GM12878 (cell line): Measurements from ENCODE around the gene CYB5RL. TPM values are rescaled to one million over a fixed set of nuclear protein-coding genes. Genes with fewer than 3 reads are reported as not detected.

Source experiments
- ATF3 ChIP-seq: IDR thresholded peaks from 2 replicates; pipeline ENCODE4 v1.6.1; 2011; ENCODE audit warnings: low read depth, mild to moderate bottlenecking, low read length, moderate library complexity, borderline replicate concordance; ENCODE audit errors: extremely low read depth
- ATF7 ChIP-seq: fragments of 450-650 bp; IDR thresholded peaks from 2 replicates; pipeline ENCODE4 v1.6.1; 2016; ENCODE audit warnings: low read depth, mild to moderate bottlenecking
- CEBPB ChIP-seq, 2 experiments: fragments of 150-350 bp in 1 of 2; IDR thresholded peaks; 2 replicates each; pipeline ENCODE4 v1.6.1; 2012 to 2014; ENCODE audit warnings: low read depth in 2 of 2, low read length in 2 of 2, borderline replicate concordance in 1 of 2, inconsistent platforms in 1 of 2
- CHD2 ChIP-seq: IDR thresholded peaks from 2 replicates; pipeline ENCODE4 v1.6.1; 2011; ENCODE audit warnings: low read depth, low read length, improper control_type of control experiment, borderline replicate concordance
- CREM ChIP-seq: IDR thresholded peaks from 2 replicates; pipeline ENCODE4 v1.6.1; 2014; ENCODE audit warnings: antibody characterized with exemption, low read depth
- MAX ChIP-seq: IDR thresholded peaks from 2 replicates; pipeline ENCODE4 v1.6.1; 2012; ENCODE audit warnings: low read depth, low read length, improper control_type of control experiment
- MEF2B ChIP-seq: fragments of 450-650 bp; IDR thresholded peaks from 2 replicates; pipeline ENCODE4 v1.6.1; 2018; ENCODE audit warnings: mild to moderate bottlenecking, moderate library complexity; ENCODE audit not compliant: partially characterized antibody, poor library complexity, severe bottlenecking
- NFYB ChIP-seq: IDR thresholded peaks from 2 replicates; pipeline ENCODE4 v1.6.1; 2011; ENCODE audit warnings: low read depth, mild to moderate bottlenecking, low read length, improper control_type of control experiment, moderate library complexity; ENCODE audit not compliant: insufficient read depth
- NR2C1 ChIP-seq: fragments of 450-650 bp; IDR thresholded peaks from 2 replicates; pipeline ENCODE4 v1.6.1; 2017; ENCODE audit warnings: antibody characterized with exemption, mild to moderate bottlenecking, moderate library complexity
- PBX3 ChIP-seq: IDR thresholded peaks from 2 replicates; pipeline ENCODE4 v1.6.1; 2011; ENCODE audit warnings: mild to moderate bottlenecking, low read depth, low read length, moderate library complexity; ENCODE audit not compliant: insufficient replicate concordance
- PKNOX1 ChIP-seq: fragments of 450-650 bp; IDR thresholded peaks from 2 replicates; pipeline ENCODE4 v1.6.1; 2016; ENCODE audit warnings: mild to moderate bottlenecking
- RCOR1 ChIP-seq: conservative IDR thresholded peaks from 2 replicates; pipeline ENCODE4 v1.6.1; 2012; ENCODE audit warnings: low read depth, low read length, improper control_type of control experiment
- SIX5 ChIP-seq: IDR thresholded peaks from 2 replicates; pipeline ENCODE4 v1.6.1; 2011; ENCODE audit warnings: mild to moderate bottlenecking, low read depth, low read length, moderate library complexity; ENCODE audit not compliant: severe bottlenecking
- SREBF1 ChIP-seq: IDR thresholded peaks from 2 replicates; pipeline ENCODE4 v1.6.1; 2012; ENCODE audit warnings: mild to moderate bottlenecking, low read length
- ZNF687 ChIP-seq: fragments of 450-650 bp; IDR thresholded peaks from 2 replicates; pipeline ENCODE4 v1.6.1; 2017; ENCODE audit warnings: mild to moderate bottlenecking, moderate library complexity
- polyA plus RNA-seq, 11 experiments: library from polyadenylated mRNA; depleted of rRNA in 4 of 11; unstranded in 6 of 11; stranded (reverse) in 5 of 11; fragments of >200 nt; fragmentation: Nextera tagmentation in 4 of 11; fragmentation: Illumina TruSeq in 1 of 11; extraction: Ambion mirVana in 4 of 11; extraction: Trizol in 1 of 11; gene quantifications; 1 replicate in 1 of 11; 2 replicates in 10 of 11; pipeline versions ENCODE4 v1.2.1 to v1.2.3, GENCODE V29; 2011 to 2016; ENCODE audit warnings: inconsistent platforms in 2 of 11, missing spikeins in 2 of 11, low read depth in 1 of 11
- total RNA-seq, 4 experiments: library from RNA; depleted of rRNA in 3 of 4; stranded (reverse); fragments of >200 nt in 3 of 4; fragmentation: Illumina TruSeq in 1 of 4; extraction: Trizol in 1 of 4; gene quantifications; 2 replicates each; pipeline versions ENCODE4 v1.2.1 to v1.2.3, GENCODE V29; 2013 to 2021

Gene CYB5RL
- total and polyA plus RNA-seq, 10 of the 15 experiments (the other 5 are each of a cell fraction or from before 2014, with no cell fraction given), result 3.1 to 8.7 (median 7.2) TPM

- TF ChIP-seq ZNF687, result no peak
- no peak for TF ChIP-seq NR2C1
- no peak for TF ChIP-seq ATF3
- no peak for TF ChIP-seq SIX5
- no peak for TF ChIP-seq SREBF1
- TF ChIP-seq PBX3, result no peak
- TF ChIP-seq CREM, result no peak
- TF ChIP-seq PKNOX1, result no peak
- no peak for TF ChIP-seq MAX
- TF ChIP-seq CHD2, result no peak
- no peak for TF ChIP-seq NFYB
- TF ChIP-seq CEBPB (IDR thresholded peaks at IDR 0.05; ENCODE audit: borderline replicate concordance in 1 of 2, low read depth in 2 of 2, low read length in 2 of 2), result no peak
- TF ChIP-seq RCOR1, result no peak
- TF ChIP-seq MEF2B, result no peak
- TF ChIP-seq ATF7, result no peak
- TF ChIP-seq, all 136 proteins: peak for 0
Observed at GRCh38 chr1:54238353-54239034, 38.7 kb upstream of the CYB5RL start (continued).
